ENCODE data around the gene TMEM151A. TPM values are rescaled to one million over a fixed set of nuclear protein-coding genes. Genes with fewer than 3 reads are reported as not detected.

TMEM151A gene
- total RNA-seq, 4 donors from 2014 or later = not detected

GRCh38 chr11:66287889-66288670, 3.6 kb upstream of the TMEM151A start:
- peak overlapping the region; percentile 84 to 93 (median 92) for H3K27ac ChIP-seq
- TF ChIP-seq CTCF (IDR thresholded peaks at IDR 0.05 in 4 of 5, conservative IDR thresholded peaks at IDR 0.05 in 1 of 5) (no peak), POLR2A (IDR thresholded peaks at IDR 0.05) (no peak)
- peaks cover 0 to 6% of the 10 kb centered on the region in 2 donors for H3K36me3 ChIP-seq
- ATAC-seq (peak; percentile 3 to 9), DNase-seq (no peak)
- intact Hi-C loops (cut with DNase I; ENCODE audit: low total_unique reads) = loop anchor here (2.0 kb wide), 1 partner anchor 285 kb away; the partner anchor contains the start of genes BANF1 and EIF1AD
- peaks cover 20 to 36% of the 10 kb centered on the region in 2 donors for H3K4me1 ChIP-seq
- in situ Hi-C loops (cut with MboI; ENCODE audit: low sequenced_read_pairs in 4 of 4) = loop anchor here in 1 of 4 donors (10.0 kb wide), 1 partner anchor 63 kb away; no protein-coding TSS in a partner anchor
- H3K27me3 ChIP-seq = peaks cover 14 to 18% (median 17%) of the 10 kb centered on the region in 3 donors
- H3K9me3 ChIP-seq = no peaks in the 10 kb centered on the region
- peak overlapping the region; percentile 80 to 87 (median 85) for H3K4me3 ChIP-seq

- TF ChIP-seq CTCF (IDR thresholded peaks at IDR 0.05 in 4 of 5, conservative IDR thresholded peaks at IDR 0.05 in 1 of 5) (no peak), POLR2A (IDR thresholded peaks at IDR 0.05) (peak; percentile 93 to 97)
- ATAC-seq (peak; percentile 95 to 97), DNase-seq (peak; percentile 99 to 100)
- Histone ChIP-seq H3K4me1 (peaks cover 20 to 36% of the 10 kb centered on the region in 2 donors), H3K9me3 (no peaks in the 10 kb centered on the region), H3K27me3 (peaks cover 14 to 25% (median 21%) of the 10 kb centered on the region in 3 donors), H3K4me3 (peak within 1 kb of the TSS; percentile 80 to 91 (median 85)), H3K27ac (peak within 1 kb of the TSS; percentile 84 to 93 (median 92)), H3K36me3 (peaks cover 0 to 6% of the 10 kb centered on the region in 2 donors)
- intact Hi-C loops (cut with DNase I; ENCODE audit: low total_unique reads) = loop anchor here (1.0 to 2.0 kb wide), 2 partner anchors 21 to 286 kb away; partner anchors contain the start of genes BANF1, EIF1AD and RAB1B
- in situ Hi-C loops (cut with MboI; ENCODE audit: low sequenced_read_pairs in 4 of 4) = loop anchor here in 1 of 4 donors (10.0 kb wide), 1 partner anchor 64 kb away; no protein-coding TSS in a partner anchor
Observed at GRCh38 chr11:66288671-66289547, 2.8 kb upstream of the TMEM151A start, which contains the start of gene YIF1A. YIF1A (minus strand) TSS chr11:66289143; CDS start chr11:66288985, 158 bp downstream.

GRCh38 chr11:66289548-66290329, 2.0 kb upstream of the TMEM151A start:
- ATAC-seq (peak; percentile 14 to 38), DNase-seq (no peak)
- no peaks in the 10 kb centered on the region for H3K36me3 ChIP-seq
- peak overlapping the region; percentile 84 to 93 (median 92) for H3K27ac ChIP-seq
- TF ChIP-seq CTCF (IDR thresholded peaks at IDR 0.05 in 4 of 5, conservative IDR thresholded peaks at IDR 0.05 in 1 of 5) (no peak), POLR2A (IDR thresholded peaks at IDR 0.05) (no peak)
- in situ Hi-C loops (cut with MboI; ENCODE audit: low sequenced_read_pairs in 4 of 4) = loop anchor here in 1 of 4 donors (10.0 kb wide), 1 partner anchor 65 kb away; no protein-coding TSS in a partner anchor
- peaks cover 14 to 25% (median 21%) of the 10 kb centered on the region in 3 donors for H3K27me3 ChIP-seq
- peaks cover 20 to 36% of the 10 kb centered on the region in 2 donors for H3K4me1 ChIP-seq
- H3K9me3 ChIP-seq = no peaks in the 10 kb centered on the region
- intact Hi-C loops (cut with DNase I; ENCODE audit: low total_unique reads) = loop anchor here (1.0 to 2.0 kb wide), 2 partner anchors 21 to 287 kb away; partner anchors contain the start of genes BANF1, EIF1AD and RAB1B
- H3K4me3 ChIP-seq = peak overlapping the region; percentile 64 to 91 (median 84)

- in situ Hi-C loops (cut with MboI; ENCODE audit: low sequenced_read_pairs in 4 of 4) = no loop called here
- intact Hi-C loops (cut with DNase I; ENCODE audit: low total_unique reads) = no loop called here
- Histone ChIP-seq H3K4me1 (peaks cover 20 to 36% of the 10 kb centered on the region in 2 donors), H3K27ac (no peak overlapping the region), H3K9me3 (no peaks in the 10 kb centered on the region), H3K36me3 (no peaks in the 10 kb centered on the region), H3K27me3 (peaks cover 14 to 25% (median 21%) of the 10 kb centered on the region in 3 donors), H3K4me3 (no peak overlapping the region)
- TF ChIP-seq POLR2A (IDR thresholded peaks at IDR 0.05) = no peak
- no peak for TF ChIP-seq CTCF (IDR thresholded peaks at IDR 0.05 in 4 of 5, conservative IDR thresholded peaks at IDR 0.05 in 1 of 5)
- ATAC-seq = no peak
- DNase-seq = no peak
Observed at GRCh38 chr11:66290330-66290621, 1.4 kb upstream of the TMEM151A start.

Data from gastrocnemius medialis (tissue), 4 donors.